Epidermal melanocyte (primary cell): ENCODE measurements around the gene MTMR12.

Source experiments
- DNase-seq: peaks from one replicate; pipeline ENCODE4 v3.0.0; 2011; ENCODE audit warnings: low spot score; ENCODE audit not compliant: insufficient read length

The MTMR12 gene

DNA sequence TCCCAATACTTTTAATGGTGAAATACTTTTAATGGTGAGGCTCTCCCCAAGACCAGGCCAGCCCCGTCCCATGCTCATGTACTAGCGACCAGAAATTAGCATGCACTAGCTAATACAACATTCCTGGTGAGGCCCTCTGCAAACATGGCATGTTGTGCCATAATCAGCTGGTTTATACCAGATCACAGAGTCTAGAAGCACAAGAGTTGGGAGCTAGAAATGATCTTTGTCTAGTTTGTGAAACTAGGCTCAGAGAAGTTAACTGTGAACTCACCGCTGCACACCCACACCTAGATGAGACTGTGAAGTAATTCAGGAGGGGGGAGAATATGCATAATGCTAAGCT is 37.4 kb downstream of the MTMR12 start:
- no peak for DNase-seq

DNA sequence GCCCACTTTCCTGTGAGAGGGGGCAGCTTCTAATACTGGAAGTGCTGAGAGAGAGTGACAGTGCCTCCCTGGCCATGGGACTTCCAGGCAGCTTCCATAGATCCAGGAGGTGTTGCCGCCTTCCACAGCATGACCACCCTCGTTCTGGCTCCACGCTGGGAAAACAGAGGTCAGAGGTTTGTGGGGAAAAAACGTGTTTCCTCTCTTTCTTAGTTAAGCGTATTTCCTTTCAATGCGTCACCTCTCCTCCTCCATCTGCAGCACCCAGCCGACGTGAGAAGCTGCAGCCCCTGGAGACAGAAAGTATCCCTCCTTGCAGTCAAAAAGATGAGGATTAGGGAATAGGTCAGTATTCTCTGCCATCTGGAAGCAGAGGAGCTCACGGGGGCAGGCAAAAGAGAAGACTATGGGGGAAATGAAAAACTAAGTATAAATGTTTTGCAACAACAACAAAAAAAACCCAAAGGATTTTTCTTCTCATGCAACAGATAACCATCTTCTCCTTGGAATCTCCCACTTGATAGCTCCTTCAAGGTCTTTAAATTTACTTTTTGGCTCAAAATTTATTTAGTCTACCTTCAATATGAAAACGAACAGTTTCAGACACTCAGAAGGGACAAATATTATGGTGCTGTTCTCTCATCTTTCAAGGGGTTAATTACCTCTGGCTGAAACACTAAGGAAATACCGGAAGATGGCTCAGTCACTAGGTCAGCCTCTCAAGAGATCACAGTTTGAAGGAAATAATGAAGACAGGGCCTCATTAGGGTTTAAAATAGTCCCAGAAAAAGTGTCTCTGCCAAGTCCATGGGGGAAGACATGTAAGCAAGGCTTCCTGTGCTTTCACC is 38.0 kb downstream of the MTMR12 start:
- no peak for DNase-seq

DNA sequence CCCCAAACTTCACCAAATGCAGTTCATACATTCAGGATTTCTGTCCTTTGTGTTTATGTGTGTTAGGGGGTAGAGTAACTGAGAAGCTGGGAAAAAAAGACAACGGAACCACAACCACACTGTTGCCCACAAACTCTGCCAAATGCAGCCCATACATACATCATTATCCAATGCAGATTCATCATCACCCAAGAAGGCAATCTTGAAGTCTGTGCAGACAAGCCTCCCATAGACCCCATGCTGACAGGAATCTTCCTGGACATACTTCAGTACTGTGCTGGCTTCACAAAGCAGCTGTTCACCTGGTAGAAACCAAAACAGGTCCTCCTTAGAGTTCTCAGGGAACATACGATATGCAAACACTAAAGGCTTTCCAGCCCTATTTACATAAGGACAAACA is 38.9 kb downstream of the MTMR12 start:
- no peak for DNase-seq

DNA sequence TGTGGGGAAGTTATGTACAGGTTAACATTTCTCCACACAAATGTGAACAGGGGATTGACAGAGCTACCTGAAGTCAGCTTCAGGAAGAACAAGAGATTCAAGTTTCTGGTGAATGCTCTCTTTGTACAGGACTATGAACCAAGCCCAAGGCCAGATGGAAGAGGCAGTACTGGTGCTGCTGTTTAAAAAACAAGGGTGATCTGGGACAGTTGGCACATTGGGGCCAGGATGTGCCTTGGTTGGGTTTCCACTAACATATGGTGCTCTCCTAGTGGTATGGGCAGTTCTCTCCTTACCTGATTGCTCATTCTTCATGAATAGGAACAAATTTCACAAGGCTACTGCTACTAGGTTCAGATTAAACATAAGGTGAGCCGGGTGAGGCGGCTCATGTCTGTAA is 40.0 kb downstream of the MTMR12 start:
- no peak for DNase-seq

DNA sequence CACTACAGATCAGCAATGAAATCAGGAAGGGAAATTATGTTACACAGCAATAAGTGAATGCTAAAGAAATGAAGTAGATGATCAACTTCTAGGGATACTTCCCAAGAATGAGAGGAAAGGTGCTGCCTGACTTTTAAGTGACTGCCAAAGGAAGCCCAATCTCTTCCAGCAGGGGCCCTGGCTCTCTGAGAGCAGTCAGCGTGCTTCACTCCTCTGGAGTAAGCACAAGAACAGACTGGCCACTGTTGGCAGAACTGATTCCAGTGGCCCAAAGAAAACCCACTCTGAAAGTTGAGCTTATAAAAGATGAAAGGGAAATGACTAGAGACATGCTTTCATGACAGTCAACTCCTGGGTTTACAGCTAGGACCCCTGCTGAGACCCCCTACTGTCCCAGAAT is 41.8 kb downstream of the MTMR12 start:
- no peak for DNase-seq

DNA sequence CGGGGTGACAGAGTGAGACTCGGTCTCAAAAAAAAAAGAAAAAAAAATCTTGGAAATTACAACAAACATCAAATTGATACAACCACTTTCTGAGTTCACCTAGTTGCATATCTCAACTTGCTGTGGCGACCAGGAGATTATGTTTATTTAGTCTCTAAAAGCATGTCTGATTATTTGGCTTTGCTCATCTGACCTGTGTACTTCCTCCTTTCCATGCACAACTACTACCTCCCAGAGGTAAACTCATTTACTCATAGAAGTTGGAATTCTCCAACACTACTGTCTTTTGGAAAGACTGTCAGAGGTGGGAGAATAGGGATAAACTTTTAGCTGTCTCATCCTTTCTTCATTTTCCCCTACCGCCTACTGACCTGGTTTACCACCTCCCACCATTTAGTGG is 42.6 kb downstream of the MTMR12 start:
- no peak for DNase-seq

DNA sequence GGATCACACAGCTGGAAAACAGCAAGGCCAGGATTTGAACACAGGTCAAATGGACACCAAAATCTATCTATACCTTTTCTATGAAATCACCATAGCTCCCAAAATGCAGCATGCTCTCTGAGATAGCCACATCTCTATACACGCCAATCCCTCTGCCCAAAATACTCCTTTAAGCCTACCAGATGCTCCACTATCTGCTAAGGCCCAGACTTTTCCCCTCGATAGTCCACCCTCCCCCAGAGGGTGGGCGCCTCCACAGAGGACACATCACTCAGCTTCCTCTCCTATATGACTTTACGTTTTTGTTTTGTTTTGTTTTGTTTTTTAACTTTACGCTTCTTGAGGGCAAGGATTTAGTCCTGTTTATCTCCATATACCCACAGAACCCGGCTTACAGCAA is 46.8 kb downstream of the MTMR12 start:
- DNase-seq: no peak

DNA sequence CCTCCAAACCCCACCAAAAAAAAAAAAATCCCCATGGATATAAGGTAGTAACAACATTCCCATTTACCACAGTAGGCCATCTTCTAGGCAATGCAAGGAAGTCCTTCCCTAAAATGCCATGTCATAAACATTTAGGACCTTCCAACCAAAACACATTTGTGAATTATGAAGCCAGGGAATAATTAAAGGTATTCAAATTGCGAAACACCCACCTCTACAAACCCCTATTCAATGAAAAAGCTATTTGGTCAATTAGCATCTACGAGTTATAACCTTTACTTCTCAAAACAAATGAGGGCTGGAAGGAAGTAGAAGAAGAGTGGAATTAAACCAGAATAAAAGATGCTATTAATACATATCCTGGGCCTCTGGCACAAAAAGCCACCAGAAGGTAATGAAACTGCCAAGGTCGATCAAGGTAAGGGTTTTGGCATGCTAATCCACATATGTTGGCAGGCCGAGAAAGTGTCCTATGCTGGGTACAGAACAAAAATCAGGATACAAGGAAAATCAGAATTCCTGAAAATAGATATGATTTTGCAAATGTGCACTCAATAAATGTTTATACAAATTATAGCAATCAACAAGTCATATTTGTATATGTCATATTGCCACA is 47.7 kb downstream of the MTMR12 start:
- DNase-seq: no peak

DNA sequence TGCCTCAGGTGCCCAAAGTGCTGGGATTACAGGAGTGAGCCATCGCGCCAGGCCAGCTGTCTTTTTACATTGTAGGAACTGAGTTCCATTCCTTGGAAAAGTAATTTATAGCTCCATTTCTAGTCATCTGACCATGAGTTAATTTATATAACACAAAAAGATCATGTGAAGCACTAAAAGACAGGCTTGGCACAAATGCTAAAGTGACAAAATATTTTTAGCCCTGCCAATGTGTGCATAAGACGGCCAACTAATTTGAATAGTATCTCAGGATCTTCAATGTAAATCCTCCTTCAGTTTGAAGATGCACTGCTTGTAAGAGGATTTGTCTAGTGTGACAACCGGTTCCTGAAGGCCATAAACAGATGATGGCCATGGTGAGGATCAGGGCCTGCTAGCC is 49.1 kb downstream of the MTMR12 start:
- DNase-seq: no peak

DNA sequence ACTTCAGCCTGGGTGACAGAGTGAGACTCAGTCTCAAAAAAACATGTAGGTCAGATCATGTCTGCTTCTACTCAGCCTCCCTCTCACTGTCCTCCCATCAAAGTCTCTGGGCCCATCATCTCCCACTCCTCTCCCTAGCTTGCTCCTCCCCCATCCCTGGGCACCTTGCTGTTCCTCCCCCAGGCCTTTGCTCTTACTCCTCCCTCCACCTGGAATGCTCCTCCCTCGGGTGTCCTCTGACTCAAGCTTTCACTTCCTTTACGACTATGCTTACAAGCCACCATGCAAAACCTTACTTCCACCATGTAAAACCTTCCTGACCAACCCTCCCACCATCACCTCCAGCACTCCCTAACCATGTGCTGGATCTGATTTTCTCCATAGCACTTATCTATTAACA is 51.5 kb downstream of the MTMR12 start:
- no peak for DNase-seq

DNA sequence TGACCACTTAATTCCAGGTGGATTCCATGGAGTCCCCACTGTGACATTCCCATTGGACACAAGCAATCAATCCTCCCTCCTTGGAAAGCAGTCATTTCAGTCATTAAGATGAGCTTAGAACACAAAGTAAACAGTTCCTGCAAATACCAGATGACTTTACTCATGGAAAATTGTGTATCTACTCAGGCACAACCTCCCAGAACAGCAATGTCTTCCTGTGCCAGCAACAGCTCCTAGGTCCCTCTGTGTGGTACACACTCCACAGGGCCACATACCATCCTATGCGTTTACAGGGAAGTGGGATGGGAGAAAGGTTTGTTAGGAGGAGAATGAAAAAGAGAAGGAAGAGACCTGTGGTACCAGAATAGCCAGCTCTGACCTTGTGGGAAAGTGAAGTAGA is 53.7 kb downstream of the MTMR12 start:
- no peak for DNase-seq

DNA sequence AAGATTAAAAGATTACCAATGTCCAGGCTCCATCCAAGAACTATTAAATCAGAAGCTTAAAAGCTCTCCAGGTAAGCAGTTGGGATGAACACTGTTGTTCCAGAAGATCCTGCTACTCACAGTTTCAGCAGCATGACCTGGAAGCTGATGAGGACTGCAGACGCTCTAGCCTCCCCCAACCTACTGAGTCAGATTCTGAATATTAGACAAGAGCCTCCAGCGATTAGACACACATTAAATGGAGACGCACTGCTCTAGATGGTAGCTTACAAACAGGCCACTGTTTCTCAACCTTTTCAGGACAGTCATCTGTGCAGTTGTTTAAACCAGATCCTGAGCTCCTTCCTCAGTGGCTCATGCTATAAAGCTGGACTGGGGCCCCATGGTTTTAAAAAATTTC is 54.3 kb downstream of the MTMR12 start:
- no peak for DNase-seq

DNA sequence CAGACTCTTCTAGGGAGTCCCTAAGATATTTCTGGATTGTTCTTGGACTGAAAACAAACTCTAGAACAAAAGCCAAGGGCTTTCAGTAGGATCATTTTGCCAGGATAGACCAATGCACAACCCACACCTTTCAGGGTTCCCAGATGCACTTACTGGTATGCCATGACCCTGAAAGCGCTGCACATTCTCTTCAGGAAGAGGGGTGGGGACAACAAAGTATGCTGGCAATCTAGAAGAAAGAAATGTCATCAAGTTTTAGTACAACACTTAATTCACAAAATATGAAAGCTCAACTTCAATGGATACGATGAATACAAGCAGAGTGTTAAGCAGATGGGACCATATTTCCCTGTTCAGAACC is 57.2 kb downstream of the MTMR12 start:
- no peak for DNase-seq

DNA sequence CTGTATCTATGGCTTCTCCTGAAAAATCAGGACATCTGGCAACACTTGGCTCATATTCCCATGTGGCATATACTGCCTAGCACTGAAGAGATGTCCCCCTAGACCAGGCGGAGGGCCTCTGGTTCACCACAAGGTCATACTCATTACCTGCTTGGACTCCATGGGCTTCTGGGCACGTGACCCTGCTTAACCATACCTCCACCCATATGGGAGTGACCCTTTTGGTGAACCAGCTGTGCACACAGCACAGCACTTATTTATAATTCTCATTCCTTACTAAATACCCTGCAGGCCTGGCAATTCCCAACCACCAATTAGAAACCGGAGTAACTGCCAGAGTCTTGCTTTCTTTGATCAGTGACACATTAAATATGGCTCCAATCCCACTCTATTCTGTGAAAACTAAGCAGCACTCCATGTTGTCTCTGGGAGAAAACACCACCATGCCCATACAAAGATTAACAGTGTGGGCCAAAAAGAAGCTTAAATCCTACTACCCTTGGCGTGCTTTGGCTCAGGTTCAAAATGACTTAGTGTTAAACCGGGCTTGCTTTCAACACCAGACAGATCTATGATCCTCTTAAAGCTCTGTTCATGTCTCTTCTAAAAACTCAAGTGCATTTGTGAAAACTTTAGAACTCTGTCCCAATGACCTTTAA is 57.7 kb downstream of the MTMR12 start:
- DNase-seq: no peak

DNA sequence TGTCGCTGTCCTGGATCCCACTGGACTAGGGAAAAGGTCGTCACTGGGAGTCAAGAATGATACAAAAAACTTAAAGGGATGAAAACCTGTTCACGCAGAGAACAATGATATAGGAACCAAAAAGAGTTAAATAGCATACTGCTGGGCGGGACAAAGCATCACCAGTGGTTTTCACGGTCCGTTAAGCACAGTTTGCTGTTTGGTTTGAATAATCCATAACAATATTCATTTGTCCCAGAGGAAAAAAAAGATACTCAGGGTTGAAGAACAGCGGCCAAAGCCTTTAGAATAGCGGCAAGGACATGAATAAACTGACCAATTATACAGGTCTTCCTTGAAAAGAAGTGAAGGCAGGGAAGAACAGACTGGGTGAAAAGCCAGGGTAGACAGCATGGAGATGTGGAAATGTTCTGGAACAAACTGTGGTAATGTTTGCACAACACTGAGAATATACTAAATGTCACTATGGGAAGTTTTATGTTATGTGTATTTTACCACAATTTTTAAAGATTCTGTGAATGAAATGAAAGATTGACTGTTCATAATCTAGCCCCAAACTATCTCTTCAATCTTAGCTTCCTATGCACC is 60.8 kb downstream of the MTMR12 start:
- DNase-seq: no peak

DNA sequence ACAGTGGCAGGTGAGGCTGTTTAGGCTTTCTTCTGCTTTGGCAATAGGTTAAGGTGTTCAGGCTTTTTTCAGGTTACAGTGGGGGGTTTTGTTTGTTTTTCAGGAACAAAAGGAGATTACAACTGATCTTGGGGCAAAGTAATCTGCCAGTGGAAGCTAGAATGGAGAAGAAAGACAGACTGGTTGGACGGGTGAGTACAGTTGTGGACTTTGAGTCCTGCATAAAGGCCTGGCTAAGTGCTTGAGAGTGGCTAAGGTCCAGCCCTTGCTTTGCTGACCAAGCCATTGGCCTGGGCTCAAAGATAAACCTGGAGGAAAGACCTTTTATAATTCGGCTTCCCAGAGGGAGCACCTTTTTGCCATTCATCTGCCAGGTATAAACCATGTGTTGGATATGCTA is 63.1 kb downstream of the MTMR12 start:
- no peak for DNase-seq

DNA sequence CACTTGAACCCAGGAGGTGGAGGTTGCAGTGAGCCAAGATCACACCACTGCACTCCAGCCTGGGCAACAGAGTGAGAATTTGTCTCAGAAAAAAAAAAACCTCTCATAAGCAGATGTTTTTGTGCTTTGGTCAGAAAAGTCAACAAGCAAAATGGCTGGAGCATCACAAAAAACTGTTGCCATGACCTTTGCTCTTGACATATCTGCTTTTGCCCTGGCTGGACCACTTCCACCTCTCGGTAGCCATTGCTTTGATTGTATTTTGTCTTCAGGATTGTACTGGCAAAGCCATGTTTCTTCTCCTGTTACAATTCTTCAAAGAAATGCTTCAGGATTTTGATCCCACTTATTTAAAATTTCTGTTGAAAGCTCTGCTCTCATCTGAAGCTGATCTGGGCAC is 67.0 kb downstream of the MTMR12 start:
- DNase-seq: no peak

DNA sequence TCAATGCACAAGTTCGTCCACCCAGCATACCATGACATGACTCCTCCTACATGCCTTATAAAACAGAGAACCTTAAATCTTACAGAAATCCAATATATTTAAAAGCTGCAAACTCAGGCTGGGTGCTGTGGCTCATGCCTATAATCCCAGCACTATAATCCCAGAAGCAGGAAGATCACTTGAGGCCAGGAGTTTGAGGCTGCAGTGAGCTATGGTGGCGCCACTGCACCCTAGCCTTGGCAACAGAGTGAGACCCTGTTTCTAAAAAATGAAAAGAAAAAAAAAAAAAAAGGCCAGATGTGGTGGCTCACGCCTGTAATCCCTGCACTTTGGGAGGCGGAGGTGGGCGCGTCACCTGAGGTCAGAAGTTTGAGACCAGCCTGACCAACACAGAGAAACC is 68.7 kb downstream of the MTMR12 start:
- DNase-seq: no peak

DNA sequence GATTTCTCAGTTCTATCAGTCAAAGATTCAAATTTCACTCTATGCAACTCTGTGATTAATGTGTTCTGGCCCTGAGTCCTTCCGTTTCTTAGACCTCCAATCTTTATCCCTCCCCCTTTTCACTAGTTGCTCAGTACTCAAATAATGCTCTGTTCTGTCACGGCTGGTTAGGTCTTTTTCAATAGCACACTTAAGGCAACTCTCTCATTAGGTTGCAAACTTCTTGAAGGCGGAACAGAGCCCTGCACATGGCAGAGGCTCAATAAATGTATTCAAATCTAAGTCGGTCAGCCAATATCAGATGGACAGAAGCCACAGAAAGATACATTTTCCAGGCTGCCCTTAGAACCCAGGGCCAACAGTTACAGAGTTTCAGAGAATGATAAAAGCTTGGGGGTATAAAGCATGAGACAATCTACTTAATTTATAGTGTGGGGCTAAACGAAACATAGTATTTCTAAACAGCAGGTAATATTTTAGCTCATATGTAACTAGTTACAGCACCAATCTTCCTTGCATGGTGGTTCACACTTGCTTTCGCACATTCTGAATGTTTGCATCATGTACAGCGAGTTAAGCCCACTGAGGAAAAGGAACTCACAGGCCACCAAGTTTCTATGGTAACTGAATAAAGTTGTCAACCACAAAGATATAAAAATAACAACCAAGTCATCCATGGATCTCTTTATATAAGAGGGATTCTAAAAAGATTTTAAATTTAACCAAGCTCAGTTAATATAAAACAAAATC is 71.5 kb downstream of the MTMR12 start:
- DNase-seq: no peak

DNA sequence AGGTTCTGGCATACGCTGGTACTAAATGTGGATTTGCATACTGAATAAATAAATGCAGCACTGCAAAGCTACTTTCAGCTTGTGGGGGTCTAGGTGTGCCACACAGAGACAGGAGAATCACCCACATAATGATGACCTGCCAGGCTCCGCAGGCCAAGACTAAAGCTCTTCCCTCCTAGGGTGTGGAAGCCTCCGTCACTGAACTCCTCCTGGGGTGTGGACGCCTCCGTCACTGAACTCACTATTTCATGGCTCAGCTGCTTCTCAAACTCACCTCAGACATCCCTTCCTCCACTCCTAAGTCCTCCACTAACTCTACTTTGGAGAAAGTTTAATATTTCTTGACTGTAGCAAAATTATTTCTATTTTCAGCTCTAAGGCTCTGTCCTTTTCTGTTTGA is 73.4 kb downstream of the MTMR12 start:
- no peak for DNase-seq

DNA sequence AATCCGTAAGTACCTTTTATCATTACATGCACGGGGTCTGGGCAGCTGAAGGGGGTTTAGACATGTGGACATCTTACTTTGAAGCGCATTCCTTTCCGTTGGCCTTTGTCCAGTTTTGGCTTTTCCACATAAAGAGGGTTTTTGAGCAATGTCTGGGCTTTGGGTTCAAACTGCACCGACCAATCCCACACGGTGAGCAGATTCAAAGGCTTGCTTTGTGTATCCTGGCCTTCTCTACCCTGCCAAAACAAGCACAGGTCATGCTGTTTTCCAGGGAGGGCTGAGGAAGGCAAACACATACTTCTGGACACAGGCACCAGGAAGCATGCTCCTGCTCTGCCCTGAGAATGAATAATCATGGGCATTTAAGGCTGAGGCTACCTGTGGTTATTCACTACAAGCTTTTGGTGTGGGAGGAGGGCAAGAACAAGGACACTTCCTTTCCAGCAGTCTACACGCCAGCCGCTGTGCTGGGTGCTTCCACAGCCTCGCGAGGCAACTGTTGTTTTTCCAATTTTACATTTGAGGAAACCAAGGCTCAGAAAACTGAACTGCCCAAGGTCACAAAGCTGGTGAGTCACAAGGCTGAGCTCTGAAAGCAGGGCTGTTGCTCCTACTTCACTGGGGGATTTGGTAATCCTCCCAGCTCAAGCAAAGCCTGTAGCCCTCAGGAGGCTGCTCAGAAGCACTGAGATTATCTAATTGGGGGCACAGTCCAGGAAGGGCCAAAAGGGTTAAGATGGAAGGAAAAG is 78.9 kb downstream of the MTMR12 start:
- no peak for DNase-seq
